GF-D8 (cell line): ENCODE results near the gene ID1.
"Not testable (repeated sequence)": the region's sequence is repeated elsewhere in the genome, so short reads cannot be mapped to it uniquely, and the experiment has no call there.

Source experiments
- DNase-seq: peaks from one replicate; lab custom pipeline; 2025; lab: John Stamatoyannopoulos, UW

The ID1 gene

DNA sequence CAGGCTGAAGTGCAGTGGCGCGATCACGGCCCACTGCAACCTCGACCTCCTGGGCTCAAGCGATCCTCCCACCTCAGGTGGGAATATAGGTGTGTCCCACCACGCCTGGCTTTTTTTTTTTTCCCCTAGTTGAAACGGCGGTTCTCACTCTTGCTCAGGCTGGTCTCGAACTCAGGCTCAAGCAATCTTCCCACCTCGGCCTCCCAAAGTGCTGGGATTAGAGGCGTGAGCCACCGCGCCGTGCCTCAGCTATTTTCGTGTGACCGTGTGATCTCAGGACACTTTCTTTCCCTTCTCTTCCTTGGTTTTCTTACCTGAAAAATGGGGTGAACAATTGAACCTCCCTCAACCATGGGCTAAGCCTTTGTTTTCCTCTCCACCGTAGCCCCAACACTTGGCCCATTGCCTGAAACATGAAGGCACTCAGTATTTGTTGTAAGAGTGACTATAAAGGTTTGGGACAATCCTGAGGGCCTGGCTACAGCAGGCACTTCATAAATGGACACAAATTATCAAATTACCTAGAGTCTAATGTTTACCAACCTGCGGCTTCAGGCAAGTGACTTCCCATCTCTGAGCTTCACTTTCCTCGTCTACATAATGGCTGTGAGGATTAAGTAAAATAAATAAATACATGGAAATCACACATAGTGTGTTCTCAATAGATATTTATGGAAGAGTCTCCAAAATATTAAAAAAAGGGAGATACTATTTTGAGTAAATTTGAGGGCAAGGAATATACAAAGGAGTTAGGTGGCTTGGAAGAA, 31.4 kb upstream of the ID1 start:
- no peak for DNase-seq

DNA sequence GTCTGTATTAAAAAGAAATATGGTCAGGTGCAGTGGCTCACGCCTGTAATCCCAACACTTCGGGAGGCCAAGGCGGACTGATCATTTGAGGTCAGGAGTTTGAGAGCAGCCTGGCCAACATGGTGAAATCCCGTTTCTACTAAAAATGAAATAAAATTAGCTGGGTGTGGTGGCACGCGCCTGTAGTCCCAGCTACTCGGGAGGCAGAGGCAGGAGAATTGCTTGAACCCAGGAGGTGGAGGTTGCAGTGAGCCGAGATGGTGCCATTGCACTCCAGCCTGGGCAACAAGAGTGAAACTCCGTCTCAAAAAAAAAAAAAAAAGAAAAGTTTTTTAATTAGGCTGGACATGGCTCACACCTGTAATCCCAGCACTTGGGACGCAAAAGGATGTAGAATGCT, 30.1 kb upstream of the ID1 start:
- not testable (repeated sequence) for DNase-seq

DNA sequence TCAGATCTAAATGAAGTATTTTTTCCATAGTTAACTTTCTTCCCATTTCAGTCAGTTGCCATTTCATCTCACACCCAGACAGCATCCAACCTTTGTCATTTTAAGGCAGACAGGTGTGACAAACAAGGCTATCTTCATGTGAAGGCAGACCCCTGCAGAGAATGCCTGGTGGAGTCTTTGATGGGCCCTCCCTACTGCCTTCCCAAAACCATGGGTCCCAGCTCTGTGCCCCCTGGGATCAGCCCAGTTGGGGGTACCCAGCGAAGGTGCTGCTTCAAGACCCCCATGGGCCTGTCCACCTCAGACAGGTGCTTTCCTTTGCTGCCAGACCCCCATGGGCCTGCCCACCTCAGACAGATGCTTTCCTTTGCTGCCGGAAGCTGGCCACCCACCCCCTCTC, 28.3 kb upstream of the ID1 start:
- DNase-seq: no peak

DNA sequence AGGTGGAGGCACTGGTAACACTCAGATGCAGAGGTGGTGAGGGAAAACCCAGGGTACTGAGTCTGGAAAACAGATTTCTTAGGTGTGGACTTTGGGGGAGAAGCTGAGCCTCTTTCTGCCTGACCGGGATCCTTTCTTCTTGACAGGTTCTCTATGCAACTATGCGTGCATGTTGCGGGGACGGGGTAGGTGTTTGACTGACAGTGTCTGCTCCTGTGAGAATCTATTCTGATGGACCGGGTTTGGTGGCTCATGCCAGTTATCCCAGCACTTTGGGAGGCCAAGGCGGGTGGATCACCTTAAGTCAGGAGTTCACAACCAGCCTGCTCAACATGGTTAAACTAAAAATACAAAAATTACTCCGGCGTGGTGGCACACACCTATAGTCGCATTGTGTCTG, 27.9 kb upstream of the ID1 start:
- DNase-seq: no peak

DNA sequence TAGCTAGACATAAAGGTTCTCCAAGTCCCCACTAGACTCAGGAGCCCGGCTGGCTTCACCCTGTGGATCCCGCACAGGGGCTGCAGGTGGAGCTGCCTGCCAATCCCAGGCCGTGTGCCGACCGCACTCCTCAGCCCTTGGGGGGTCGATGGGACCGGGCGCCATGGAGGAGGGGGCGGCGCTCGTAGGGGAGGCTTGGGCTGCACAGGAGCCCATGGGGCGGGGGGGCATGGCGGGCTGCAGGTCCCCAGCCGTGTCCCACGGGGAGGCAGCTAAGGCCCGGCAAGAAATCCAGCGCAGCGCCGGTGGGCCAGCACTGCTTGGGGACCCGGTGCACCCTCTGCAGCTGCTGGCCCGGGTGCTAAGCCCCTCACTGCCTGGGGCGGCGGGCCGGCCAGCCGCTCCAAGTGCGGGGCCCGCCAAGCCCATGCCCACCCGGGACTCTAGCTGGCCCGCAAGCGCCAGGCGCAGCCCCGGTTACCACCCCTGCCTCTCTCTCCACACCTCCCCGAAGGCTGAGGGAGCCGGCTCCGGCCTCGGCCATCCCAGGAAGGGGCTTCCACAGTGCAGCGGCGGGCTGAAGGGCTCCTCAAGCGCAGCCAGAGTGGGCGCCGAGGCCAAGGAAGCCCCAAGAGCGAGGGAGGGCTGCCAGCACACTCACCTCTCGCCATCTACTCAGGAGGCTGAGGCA, 26.5 kb upstream of the ID1 start:
- DNase-seq: no peak

DNA sequence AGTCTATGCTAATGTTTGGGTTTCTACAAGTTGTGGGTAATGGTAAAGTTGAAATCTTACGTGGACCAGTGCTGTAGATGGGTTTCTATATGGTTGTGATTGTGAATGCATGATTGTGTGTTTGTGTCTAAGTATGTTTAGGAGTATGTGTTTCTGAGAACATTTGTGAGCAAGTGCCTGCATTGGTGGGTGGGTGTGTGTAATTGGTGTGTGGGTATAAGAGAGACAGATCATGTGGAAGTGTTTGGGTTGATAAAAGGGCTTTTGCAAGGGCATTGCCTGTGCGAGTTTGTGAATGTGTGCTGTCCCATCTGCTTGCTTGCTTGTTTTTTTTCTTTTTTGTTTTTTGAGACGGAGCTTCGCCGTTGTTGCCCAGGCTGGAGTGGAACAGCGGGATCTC, 25.8 kb upstream of the ID1 start:
- no peak for DNase-seq

DNA sequence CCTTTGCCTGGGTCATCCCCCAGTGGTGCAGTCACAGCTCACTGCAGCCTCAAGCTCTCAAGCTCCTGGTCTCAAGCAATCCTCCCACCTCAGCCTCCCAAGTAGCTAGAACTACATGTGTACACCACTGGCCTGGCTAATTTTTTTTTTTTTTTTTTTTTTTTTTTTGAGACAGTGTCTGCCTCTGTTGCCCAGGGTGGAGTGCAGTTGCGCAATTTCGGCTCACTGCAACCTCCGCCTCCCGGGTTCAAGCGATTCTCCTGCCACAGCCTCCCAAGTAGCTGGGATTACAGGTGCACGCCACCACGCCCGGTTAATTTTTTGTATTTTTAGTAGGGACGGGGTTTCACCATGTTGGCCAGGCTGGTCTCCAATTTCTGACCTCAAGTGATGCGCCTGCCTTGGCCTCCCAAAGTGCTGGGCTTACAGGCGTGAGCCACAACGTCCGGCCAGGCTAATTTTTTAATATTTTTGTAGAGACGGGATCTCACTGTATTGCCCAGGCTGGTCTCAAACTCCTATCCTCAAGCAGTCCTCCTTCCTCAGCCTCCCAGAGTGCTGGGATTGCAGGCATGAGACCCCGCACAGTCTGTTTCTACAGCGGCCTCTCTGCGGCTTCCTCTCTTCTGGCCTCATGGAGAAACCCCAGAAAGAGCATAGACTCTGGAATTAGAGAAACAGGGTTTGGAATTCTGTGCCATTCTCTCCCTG, 25.0 kb upstream of the ID1 start:
- not testable (repeated sequence) for DNase-seq

DNA sequence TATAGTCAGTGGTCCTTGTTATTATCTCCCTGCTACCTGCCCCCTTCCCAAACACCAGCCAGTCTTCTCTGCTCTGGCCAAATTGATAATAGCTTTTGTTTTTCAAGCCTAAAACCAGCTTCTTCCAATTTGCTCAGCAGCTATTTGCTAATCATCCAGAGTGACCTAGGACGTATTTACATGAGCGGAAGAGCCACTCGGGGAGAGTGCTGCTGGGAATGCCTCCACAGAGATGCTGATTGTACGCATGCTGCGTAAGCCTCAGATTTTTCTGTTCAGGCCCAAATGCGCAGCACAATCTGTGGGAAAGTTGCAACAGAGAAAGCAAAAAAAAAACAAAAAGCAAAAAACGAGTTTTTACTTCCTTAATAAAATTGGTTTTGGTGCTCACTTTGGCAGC, 24.4 kb upstream of the ID1 start:
- no peak for DNase-seq

DNA sequence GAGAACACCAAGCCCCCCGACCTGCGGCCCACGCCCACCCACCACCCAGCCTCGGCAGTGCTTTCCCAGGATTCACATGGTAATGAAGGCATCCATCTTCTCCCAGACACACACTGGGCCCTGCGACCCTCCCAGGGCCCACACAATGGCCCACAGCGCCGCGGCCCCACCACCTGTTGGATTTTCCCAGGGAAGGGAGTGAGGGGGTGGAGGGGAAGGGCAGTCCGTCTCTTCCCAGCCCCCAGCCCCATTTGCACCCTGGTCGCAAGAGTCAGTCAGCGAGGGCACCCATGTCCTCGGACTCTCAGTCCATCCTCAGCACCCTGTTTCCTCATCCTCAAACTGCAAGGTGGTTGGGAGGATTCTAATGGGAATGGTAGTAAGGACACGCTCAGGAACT, 23.7 kb upstream of the ID1 start:
- DNase-seq: no peak

DNA sequence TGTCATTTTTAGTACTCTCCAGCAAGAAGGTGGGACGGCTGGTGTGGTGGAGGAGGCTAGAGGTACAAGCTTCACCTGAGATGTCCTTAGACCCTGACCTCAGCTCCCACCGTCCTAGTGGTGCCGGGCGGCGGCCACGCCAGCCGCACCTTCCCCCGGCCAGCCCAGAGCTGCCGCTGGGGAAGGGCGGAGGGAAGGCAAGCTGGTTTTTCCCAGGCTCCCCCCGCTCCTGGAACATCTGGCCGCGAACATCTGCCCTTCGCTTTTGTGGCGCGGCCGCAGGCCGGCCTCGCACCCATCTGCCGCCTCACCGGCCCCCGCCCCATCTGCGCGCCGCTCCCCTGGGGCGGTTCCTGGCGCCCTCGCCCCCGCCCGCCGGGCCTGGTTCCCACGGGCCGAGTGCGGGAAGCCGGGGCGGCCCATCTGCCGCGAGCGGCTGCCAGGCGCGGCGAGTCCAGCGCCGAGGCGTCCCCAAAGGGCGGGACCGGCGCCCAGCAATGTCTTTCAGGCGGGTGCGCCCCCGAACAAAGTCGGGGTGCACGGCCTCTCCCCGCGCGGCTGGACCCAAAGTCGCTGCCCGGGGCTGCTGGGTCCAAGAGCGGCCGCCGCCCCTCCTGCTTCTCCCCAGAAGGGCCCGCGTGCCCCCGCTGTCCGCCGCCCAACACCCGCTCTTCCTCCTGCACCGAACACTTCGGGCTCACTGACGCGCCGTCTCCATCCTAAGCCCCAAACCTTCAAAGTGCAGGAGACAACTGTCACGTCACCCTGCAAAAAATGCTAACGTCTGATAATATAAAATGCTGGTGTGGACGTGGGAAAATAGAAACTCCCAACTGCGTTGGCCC, 17.3 kb upstream of the ID1 start:
- DNase-seq: no peak

DNA sequence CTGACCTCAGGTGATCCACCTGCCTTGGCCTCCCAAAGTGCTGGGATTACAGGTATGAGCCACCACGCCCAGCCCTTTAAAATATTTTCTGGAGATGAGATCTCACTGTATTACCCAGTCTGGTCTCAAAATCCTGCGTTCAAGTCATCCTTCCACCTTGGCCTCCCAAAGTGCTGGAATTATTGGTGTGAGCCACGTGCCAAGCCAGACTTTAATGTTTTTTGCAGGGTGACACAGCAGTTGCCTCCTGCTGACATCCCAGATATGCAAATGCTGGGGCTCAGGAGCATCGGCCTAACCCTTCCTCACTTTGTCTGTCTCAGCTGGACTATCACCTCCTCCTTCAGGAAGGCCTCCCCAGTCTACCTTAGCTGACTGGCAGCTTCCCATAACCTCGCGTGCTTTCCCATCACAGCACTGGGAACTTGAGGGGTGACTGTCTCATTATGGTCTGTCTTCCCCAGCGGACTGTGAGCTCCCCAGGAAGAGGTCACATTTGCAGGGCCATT, 14.3 kb upstream of the ID1 start:
- no peak for DNase-seq

DNA sequence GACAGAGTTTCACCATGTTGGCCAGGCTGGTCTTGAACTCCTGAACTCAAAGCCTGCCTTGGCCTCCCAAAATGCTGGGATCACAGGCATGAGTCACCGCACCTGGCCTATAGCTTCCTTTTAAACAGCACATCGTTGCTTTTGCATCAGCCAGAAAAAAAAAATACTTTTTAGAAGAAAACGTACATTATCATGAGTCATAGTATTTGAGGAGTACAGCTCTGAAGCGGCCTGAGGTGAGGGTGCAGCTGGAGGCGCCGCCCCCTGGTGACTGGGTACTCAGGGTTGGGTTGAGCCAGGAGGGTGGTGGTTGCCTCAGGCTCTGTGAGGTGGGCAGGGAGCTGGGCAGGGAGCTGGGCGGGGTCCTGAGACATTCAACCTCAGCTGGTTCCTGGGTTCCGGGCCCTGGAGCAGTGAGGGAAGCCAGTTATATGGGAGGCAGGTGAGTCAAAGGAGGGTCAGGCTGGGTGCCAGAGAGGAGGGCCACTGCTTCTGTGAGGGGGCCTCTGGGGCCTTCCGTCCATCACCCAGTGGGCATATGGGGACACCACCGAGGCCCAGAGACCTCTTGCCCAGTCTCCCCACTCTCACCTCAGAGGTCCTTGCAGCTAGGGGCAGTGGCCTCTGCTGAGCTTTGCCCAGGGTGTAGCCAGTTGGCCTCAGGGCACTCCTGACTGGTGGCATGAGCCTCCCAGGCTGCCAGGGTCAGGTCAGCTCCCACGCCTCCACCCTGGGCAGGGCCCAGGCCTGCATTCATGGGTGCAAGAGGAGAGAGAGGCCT, 11.7 kb upstream of the ID1 start:
- DNase-seq: no peak

DNA sequence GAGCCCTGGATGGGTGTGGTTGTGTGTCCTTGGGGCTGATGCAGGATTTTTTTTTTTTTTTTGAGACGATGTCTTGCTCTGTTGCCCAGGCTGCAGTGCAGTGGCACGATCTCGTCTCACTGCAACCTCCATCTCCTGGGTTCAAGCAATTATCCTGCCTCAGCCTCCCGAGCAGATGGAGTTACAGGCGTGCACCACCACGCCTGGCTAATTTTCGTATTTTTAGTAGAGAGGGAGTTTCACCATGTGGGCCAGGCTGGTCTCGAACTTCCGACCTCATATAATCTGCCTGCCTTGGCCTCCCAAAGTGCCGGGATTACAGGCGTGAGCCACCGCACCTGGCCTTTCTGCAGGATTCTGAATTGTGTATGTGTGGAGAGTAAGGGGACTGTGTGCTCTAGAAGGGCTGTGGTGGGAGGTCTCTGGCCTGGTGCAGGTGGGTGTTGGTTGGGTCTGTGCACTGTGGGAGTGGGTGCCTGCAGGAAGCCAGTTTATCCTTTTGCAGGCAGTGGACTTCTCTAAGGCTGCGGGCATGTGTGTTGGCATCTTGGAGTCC, 11.0 kb upstream of the ID1 start:
- no peak for DNase-seq

DNA sequence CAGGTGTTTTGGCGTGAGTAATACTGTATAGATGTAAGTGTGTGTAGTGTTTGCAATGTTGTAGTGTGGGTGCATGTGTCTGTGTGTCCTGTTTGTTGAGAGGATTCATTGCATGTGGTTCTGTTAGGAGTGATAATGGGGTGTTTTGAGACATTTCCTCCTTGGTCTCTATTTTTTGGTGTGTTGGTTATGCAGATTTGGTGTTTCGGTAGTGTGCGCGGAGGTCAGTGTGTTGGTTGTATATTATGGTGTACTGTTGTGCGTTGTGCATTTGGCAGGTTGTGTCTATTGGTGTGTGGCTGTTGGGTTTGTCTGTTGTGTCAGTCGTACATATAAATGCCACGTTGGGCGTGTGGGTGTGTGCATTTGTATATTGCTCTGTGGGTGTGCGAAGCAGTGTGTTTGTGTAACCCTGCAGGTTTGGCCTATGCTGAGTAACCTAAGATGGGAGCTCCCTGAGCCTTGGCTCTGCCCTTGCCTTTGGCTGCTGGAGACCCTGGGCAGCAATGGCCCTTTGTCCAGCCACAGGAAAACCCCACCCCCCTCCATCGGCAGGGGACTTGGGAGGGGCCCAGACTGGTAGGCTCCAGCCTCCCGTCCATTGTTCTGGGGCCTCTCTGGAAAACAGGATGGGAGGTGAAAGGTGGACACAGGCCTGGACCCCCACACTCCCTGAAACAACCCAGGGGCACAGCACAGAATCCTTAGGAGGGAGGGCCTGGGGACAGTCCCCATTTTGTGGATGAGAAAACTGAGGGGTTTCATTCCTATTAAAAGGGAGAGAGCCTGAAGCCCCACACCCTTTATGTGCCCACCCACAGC, 10.3 kb upstream of the ID1 start:
- no peak for DNase-seq

DNA sequence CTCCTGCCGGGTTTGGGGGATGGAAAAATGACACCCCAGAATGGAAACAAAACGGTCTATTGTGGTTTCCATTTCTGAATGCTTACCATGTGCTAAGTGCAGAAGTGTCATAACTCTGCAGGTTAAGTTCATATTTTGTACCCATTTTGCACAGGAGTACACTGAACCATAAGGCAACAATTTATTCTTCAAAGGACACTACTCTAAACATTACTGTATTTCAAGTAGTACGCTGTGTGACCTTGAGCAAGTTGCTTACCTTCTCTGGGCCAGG, 9.8 kb upstream of the ID1 start:
- DNase-seq: no peak

DNA sequence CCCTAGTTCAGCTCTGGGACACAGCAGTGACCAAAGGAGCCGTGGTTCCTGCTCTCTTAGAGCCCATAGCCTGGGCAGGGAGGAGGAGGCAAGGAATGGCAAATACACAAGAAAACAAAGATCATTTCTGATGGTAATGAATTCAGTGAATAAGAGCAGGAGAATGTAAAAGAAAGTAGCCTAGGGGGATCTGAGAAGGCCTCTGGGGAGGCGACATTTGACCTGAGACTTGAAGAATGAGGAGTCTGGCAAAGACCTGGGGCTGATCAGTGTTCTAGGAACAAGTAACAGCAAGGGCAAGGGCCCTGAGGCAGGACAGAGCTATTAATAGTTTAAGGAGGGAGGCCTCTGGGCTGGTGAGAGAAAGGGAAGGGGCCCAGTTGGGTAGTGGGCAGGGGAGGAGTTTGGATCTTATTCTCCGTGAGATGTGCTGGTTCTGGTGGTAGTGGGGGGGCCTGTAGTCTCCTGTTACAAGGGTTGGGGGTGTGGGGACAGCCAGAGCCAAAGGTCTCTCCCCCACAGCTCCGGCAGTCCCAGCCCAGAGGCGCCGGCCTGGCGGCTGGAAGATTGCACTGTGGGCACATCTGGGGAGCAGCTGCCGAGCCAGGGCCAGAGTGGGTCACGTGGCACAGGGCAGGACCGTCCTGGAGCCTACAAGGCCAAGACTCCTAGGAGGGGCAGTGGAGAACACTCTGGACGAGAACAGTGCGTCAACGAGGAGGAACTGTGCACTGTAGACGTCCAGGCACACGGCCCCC, 9.3 kb upstream of the ID1 start:
- DNase-seq: no peak

DNA sequence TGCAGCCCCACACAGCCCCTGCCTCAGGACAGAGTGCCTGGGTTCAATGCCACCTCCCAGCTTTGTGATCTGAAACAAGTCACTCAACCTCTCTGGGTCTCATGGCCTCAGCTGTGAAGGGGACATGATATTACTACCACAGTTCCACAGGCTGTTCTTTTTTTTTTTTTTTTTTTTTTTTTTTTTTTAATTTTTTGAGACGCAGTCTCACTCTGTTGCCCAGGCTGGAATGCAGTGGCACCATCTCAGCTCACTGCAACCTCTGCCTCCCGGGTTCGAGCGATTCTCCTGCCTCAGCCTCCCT, 8.7 kb upstream of the ID1 start:
- not testable (repeated sequence) for DNase-seq

DNA sequence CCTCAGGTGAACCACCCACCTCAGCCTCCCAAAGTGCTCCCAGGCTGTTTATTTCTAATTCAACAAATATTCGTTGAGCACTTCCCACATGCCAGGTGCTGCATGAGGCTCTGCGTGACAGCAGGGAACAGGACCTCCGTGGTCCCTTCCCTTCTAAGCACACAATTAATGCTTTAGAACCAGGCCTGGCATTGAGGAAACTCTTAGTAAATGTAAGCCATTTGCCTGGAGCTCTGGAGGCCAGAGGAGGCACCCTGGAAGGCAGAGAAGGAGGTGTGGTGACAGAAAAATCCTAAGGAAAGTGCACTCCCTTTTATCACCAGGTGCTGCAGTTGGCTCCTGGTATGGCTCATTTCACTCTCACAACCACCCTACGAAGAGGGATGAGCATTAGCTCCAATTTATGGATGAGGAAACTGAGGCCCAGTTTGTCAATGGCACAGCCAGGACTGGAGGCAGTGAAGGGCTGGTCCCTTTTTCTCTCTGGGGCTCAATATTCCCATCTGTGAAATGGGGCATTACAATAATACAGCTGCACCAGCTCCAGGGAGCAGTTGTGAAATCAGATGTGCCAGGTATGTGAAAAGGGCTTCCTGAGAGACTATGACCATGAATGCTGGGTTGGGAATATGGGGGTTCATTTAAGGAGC, 8.1 kb upstream of the ID1 start:
- DNase-seq: no peak

DNA sequence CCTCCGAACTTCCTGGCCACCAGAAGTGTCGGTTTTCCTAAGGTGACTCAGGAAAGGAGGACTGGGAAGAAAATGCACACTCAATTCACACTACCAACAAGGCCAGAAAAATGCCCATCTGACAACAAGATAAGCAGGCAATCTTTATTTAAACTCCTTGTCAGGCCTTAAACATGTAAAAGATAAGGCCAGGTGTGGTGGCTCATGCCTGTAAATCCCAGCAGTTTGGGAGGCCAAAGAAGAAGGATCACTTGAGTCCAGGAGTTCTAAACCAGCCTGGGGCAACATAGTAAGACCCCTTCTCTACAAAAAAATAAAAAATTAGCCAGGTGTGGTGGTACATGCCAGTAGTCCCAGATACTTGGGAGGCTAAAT, 7.6 kb upstream of the ID1 start:
- no peak for DNase-seq
